Kasumi-1 (cell line): ENCODE results near the gene PODXL2.

ENCODE experiments used
- DNase-seq, 2 experiments: peaks; one replicate each; lab custom pipeline; 2025; lab: John Stamatoyannopoulos, UW

PODXL2 gene

DNA sequence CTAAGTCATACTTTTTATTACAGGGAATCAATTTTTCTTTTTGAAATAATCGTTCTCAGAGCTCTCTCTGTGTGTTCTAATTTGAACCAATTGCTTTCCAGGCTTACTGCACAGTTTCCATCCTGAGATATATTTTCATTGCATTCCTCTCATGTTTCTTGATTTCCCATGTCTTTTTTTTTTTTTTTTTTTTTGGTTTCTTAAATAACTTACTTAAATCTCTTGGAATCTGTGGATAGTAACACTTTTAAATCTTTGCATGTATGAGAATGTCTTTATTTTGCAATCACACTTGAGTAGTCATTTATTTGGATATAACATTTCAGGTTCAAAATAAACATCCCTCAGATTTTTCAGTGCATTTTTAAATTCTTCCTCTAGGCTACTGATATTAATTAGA is 29.2 kb downstream of the PODXL2 start:
- DNase-seq, result no peak

DNA sequence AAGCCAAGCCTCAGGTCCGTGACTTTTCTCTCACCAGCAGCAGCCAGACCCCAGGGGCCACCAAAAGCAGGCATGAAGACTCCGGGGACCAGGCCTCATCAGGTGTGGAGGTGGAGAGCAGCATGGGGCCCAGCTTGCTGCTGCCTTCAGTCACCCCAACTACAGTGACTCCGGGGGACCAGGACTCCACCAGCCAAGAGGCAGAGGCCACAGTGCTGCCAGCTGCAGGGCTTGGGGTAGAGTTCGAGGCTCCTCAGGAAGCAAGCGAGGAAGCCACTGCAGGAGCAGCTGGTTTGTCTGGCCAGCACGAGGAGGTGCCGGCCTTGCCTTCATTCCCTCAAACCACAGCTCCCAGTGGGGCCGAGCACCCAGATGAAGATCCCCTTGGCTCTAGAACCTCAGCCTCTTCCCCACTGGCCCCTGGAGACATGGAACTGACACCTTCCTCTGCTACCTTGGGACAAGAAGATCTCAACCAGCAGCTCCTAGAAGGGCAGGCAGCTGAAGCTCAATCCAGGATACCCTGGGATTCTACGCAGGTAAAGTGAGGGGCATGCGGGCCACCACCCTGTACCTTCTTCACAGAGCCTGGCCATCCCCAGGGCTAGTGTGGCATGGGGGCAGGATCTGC is 31.8 kb downstream of the PODXL2 start:
- no peak for DNase-seq

DNA sequence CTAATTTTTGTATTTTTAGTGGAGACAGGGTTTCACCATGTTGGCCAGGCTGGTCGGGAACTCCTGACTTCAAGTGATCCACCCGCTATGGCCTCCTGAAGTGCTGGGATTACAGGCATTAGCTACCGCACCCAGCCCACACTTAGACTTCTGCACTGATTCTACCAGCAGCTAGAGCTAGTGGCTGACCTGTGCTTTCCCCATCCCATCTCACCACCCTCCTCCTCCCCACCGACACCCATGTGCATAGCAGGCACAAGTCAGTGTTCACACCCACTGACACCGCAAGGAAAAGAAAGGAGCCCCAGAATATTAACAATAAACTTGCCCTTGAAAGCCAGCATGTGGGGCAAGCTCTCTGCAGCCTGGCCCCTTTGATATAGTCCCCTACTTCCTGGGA is 32.6 kb downstream of the PODXL2 start:
- no peak for DNase-seq

DNA sequence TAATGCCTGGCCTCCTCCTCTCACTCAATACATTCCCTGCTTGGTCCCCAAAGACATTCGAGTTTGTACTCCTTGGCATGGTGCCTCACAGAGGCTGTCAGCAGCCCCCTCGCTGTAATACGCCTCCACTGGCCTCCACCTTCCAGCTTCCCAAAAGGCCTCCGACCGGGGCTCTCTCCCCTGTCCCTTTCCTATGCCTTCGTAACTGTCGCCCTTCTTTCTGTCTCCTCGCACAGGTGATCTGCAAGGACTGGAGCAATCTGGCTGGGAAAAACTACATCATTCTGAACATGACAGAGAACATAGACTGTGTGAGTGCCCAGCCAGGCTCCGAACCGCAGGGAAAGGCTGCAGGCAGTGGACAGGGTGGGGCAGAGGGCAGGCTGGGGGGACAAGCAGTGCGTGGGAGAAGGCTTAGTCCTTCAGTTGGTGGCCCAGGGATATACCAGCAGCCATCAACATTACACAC is 33.0 kb downstream of the PODXL2 start:
- DNase-seq, result no peak

DNA sequence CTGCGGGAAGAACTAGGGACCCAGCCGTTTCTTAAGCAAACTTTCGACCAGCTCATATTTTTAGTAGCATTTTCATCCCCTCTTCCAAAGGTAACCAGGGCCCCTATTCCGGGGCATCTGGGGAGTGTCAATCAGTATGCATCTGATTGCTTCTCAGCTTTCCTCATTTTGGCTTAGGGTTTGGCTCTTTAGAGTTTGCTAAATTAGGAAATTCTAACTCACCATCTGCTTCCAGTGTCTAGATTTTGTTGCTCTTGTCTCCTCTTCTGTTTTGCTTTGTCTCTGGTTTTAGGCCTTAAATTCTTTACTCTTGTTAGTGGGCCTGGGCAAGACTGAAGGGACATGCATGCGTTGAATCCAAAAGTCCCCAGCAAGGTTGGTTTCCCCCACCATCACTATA is 34.2 kb downstream of the PODXL2 start:
- DNase-seq, result no peak

DNA sequence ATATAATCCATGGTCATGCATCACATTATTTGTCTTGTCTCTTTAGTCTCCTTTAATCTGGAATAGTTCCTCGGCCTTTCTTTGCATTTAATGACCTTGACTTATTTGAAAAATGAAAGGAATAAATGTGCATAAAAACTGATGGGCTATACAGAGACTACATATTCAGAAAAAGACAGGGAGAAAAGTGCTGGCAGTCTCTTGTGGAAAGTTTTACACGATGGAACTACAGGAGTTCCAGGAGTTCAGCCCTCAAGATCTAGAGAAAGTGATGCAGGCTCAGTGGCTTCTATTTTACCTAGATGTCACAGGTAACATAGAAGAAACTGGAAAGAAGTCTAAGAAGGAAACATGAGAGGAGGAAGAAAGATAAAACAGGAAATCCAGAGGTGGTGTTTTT is 36.2 kb downstream of the PODXL2 start:
- no peak for DNase-seq

DNA sequence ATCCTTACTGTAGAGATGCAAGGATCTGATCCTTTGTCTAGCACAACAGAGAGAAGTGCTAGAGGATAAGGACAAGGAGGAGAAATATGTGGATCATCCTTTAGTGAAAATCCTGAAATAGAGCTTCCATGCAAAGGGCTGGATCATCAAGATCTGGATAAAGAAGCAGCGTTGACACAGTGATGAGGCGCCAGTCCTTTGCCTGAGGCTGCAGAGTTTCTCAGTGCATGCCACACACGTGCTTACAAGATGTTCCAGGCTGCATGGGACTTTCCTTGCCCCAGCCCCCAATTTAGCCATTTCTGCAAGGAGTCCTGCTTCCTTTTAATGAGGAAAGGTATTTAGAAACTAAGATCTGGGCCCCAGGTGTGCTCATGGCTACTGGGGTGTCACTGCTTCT is 36.6 kb downstream of the PODXL2 start:
- no peak for DNase-seq

DNA sequence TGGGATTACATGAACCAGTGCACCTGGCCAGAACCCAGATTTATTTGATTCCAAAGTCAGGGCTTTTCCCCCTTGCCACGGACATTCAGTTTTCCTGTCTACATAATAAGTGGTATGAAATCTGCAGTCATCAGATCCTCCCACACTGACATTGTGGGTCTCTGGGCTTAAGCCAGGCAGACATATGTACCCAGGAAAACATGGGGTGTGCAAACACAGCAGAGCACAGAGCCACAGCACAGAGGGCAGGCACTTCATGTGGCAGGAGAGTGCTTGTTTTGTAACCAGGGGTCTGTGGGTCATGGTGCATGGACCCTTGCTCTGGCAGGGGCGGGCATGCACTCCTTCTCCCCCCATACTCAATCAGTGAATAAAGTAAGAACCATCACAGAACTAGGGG is 37.7 kb downstream of the PODXL2 start:
- no peak for DNase-seq

DNA sequence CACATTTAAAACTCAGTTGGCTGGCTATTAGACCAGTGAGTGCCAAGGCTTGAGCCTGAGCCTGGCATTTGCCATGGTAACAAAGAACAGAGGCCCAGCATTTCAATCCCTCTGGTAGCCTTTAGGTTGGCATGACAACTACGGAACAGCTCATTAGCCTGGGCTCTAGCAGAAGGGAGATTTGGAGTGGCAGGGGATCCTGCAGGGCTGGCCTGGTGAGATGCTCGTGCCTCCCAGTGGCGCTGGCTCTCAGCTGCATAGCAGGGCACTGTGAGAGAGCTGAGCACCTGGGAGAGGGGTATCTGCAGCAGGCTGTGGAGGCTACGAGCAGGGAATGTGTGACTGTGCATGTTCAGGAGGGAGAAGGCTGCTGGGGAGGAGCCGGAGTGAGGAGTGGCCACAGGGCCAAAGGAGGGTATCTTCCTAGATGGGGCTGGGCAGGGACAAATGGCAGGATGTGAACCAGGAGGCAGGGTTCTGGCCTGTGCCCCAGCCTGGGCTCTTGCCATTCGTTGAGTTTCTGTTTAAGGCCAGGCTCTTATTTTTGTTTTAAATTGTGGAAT is 38.2 kb downstream of the PODXL2 start:
- DNase-seq, result no peak

DNA sequence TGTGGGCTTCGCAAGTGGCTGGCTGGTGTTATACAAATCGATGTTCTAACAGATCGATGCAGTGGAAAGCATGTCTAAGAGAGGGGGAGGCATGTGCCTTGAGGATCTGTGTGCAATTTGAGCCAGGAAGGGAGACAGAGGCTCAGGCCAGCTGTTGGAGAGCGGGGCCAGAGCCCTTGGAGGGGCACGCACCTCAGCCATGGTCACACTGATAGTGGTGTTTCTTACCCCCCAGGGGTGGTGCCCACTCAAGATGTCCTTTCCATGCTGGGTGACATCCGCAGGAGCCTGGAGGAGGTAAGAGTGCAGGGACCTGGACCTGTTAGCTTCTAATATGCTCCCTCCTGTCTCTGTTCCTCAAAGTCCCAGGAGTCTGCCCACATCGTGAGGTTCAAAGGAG is 39.9 kb downstream of the PODXL2 start:
- DNase-seq, result no peak

DNA sequence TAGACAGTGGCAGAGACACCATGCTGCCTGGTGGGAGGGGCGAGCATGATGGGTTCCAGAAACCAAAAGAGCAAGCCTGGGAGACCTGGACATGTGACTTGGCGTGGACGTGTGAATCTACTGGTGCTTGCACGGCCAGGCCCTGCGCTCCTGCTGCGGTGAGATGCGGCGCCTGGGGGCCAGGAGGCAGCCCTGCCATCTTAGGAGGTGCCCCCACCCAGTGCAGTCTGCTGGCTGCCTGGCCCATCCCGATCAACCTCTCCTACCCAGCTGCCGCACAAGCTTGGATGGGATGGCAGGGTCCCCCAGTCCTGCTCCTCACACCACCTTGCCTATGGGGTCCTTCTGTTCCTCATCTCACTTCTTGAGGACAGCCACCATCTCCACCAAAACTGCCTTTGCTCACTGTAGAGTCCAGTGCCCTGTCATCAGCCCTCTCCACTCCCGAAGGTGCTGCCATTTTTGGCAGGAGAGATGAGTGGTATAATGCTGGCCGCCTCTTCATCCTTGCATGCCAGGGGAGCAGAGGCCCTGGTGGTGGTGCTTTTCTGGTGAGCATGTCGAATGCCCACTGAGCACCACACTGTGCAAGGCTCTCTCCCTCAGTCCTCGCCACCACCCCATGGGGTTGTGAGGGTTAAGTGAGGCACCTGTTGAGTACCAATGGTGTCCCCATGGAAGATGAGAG is 40.7 kb downstream of the PODXL2 start:
- DNase-seq, result no peak

DNA sequence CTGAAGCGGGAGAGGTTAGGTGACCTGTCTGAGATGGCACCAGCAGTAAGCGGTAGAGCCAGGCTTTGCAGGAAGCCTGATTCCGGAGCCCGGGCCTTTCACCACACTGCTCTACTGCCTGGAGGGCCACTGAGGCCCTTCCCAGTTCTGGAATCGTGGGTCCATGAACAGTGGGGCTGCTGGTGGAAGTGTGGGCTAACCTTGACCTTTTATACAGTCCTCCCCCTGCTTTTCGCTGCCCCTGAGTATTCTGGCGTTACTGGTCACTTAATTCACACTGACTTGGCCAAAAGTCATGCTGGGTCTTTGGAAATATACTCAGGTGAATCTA is 41.2 kb downstream of the PODXL2 start:
- no peak for DNase-seq

DNA sequence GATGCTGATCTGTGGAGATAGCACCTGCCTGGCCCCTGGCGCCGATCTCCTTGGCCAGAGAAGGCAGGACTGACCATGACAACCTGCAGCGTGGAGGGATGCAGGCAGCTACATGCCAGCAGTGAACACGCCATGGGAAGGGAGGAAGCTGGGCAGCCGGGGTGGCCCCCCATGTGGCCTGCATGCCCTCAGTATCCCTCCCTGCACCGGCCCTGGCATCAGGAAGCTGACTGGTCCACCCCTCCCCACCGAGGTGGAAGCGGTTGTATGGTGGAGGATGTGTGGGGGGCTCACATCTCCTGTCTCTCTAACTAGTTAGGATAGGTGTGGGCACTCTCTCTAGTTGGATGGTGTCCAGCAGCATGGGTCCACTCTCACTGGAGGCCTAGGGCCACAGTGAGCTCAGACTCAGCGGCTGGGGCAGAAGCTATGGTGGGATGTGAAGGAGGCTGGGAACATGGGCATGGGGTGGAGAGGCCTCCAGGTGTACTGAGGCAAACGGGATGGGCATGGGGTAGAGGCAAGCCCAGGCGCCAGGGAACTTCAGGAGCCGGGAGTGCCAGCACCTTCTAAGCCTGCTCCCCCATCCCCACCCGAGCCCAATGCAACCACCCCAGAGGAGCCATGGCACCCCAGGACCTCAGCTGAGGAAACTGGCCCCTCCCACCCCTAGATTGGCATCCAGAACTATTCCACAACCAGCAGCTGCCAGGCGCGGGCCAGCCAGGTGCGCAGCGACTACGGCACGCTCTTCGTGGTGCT is 42.0 kb downstream of the PODXL2 start:
- DNase-seq, result no peak

DNA sequence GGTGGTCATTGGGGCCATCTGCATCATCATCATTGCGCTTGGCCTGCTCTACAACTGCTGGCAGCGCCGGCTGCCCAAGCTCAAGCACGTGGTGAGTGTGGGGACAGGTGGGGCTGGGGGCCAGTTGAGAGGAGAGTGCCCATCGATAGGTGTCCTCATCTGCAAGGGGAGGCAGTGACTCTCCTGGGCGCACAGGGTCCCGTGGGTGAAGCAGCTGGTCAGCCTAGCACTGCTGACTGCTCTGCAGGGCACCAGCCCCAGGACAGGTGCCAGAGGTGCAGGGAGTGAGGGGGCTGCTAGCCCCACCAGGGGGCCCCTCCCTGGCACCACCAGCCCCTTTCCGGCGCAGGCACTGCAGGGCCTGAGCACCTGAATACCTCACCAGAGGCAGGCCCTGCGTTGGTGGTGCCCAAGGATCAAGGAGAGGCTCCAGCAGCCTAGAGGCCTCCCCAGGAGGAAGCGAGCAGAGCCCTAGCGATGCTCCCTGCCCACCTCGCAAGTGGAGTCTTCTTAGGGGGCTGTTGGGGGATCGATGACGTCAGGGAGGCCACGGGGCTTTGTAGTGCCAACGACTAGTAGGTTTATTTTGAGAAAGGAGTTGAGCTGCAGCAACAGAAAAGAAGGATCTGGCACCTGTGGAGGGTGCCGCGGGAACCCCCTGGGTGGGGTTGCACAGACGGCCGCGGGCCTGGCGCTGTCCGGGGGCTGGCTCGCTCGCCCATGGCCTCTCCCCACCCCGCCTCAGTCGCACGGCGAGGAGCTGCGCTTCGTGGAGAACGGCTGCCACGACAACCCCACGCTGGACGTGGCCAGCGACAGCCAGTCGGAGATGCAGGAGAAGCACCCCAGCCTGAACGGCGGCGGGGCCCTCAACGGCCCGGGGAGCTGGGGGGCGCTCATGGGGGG is 42.8 kb downstream of the PODXL2 start:
- DNase-seq, result peak in 1 of 2 experiments; percentile 11

DNA sequence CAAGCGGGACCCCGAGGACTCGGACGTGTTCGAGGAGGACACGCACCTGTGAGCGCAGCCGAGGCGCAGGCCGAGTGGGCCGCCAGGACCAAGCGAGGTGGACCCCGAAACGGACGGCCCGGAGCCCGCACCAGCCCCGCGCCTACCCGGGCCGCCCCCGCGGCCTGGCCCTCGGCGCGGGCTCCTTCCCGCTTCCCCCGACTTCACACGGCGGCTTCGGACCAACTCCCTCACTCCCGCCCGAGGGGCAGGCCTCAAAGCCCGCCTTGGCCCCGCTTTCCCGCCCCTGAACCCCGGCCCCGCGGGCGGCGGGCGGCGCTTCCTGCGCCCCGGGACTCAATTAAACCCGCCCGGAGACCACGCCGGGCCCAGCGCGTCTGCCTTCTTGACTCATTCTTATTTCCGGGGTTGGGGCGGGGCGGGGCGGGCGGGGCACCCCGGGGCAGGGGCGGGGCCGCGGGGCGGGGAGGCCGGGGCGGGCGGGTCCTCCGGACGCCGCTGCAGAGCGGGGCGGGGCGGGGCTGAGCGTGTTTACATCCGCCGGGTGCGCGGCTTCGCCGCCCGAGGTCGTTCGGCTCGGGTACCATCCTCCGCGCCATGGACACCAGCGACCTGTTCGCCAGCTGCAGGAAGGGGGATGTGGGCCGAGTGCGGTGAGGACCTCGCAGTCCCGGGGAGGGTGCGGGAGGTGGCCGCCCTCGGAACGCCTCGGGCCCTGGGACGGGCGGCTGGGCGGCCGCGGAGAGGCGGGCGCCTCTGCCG is 43.6 kb downstream of the PODXL2 start, which contains the start of gene ABTB1:
ABTB1 (plus strand) TSS at position 524 of the 762 bp plus-strand sequence; CDS start at position 598, 74 bp downstream.
- peak; percentile 67 to 71 for DNase-seq

DNA sequence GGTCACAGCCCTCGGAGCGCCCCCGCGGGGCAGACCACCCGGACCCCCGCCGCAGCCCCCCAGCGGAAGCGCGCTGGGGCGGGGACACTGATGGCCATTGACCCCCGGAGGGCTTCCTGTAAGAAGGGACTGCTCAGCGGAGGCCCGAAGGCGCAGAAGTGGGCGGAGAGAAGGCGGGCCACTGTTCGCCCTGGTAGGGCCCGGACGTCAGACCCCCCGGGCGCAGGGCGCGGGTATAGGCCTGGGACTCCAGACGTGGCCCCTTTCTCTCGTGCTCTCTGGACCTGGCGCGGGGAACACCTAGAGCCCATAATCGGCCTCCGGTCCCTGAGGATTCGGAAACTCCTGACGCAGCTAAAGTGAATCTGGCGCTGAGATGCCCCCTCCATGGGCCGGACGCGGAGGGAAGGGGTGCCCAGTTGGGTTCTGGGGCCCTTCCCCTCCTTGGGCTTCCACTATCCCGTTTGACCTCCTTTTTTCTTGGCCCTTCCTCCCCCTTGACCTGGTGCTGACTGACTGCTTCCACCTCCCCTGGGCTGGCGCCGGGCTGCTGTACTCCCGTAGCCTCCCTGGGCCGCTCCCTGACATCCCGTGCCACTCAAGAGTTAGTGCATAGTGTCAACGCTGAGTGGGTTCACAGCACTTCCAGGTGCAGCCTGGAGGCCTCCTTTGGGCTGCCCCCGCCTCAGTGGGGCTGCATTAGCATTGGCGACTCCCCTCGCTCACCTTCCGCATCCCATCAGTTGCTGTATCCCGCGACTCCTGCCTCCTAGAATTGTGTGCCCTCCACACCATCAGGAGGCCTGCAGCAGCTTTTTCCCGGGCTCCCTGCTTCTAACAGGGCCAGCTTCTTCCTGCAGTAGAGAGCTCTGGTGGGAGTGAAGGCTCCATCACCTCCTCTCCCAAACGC is 44.5 kb downstream of the PODXL2 start:
- peak; percentile 19 to 34 for DNase-seq

DNA sequence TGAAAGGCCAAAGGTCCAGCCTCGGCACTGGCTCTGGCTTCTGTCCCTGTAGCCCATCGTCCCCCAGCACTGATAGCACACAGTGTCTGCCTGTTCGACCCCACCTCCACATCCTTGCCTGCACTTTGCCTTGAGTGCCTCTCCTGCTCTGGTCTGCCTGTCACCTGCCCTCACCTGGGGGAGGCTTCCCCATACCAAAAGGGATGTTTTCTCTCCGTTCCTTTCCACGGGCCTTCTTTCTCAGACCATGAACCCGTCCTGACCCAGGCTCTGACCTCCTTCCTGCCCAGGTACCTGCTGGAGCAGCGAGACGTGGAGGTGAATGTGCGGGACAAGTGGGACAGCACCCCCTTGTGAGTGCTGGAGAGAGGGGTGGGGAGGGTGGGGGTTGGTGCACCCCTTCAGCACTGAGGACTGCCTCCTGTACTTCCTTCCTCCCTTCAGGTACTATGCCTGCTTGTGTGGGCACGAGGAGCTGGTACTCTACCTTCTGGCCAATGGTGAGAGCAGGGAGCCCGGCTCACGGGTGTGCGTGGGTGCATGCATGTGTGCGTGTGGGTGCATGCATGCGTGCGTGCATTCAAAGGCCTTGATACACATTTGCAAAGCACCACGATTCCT is 45.2 kb downstream of the PODXL2 start:
- no peak for DNase-seq

DNA sequence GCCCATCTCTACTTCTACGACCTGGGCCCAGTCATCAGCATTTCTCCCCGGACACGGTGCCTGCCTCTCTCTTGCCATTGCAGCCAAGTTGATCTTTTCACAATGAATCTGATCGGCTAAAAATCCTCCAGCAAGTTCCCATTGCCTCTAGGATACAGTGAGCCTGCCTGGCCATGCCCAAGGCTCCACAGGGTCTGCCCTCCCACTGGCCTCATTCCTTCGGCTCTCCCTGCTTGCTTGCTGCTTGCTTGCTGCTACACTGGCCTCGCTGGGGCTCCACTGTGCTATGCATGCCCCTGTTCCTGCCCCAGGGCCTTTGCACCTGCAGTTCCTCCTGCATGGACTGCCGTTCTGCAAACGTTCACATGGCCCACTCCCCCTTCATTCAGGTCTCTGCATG is 45.8 kb downstream of the PODXL2 start:
- DNase-seq, result no peak

DNA sequence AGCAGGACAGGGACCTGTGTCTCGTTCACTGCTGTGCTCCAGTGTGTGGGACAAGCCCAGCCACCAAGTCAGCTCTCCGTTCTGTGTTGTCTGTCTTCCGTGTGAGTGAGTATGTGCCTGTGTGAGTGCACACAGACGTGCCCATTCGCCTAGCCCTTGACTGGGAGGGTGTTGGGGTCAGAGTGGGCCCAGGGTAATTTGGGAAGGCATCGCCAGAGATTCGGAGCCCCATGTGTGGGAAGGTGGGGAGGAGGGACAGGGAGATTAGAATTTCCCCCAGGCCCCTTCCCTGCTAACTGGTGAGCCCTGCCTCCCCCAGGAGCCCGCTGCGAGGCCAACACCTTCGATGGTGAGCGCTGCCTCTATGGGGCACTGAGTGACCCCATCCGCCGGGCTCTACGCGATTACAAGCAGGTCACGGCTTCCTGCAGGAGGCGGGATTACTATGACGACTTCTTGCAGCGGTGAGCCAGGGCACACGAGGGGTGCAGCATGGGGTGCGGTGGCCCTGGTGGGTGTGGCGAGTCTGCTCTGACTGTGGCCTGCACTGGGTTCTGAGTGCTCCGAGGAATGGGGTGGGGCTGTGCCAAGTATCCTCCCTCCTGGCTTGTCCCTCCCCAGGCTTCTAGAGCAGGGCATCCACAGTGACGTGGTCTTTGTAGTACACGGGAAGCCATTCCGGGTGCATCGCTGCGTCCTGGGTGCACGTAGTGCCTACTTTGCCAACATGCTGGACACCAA is 46.8 kb downstream of the PODXL2 start:
- no peak for DNase-seq
